GM23248 (cell line): ENCODE data around the gene ADGRG2.

Experiments used
- EZH2 ChIP-seq: fragments of 200-600 bp; sonication (generic); IDR thresholded peaks from 2 replicates; pipeline ENCODE4 v1.6.1; 2018; ENCODE audit warnings: antibody characterized with exemption, mild to moderate bottlenecking; ENCODE audit not compliant: insufficient read depth, poor library complexity, severe bottlenecking
- EZH2phosphoT487 ChIP-seq: fragments of 200-600 bp; sonication (generic); IDR thresholded peaks from 2 replicates; pipeline ENCODE4 v1.6.1; 2018; ENCODE audit warnings: antibody characterized with exemption, moderate library complexity, mild to moderate bottlenecking, low read depth; ENCODE audit not compliant: insufficient read depth

GRCh38 chrX:19097553-19098283 lies 24.6 kb downstream of the ADGRG2 start:
- TF ChIP-seq EZH2 (no peak), EZH2phosphoT487 (no peak)
